GM12872 (cell line): ENCODE measurements around the gene CHCT1.

ENCODE experiments used
- CTCF ChIP-seq: IDR thresholded peaks from 3 replicates; pipeline ENCODE4 v1.5.1; 2011; ENCODE audit warnings: low read depth, mild to moderate bottlenecking, low read length, moderate library complexity; ENCODE audit not compliant: insufficient read depth

Gene CHCT1

GRCh38 chr17:60447375-60447774 lies 25.1 kb downstream of the CHCT1 start:
- no peak for TF ChIP-seq CTCF

- no peak for TF ChIP-seq CTCF
These were observed 28.8 kb downstream of the CHCT1 start for GRCh38 chr17:60451071-60451470.

GRCh38 chr17:60451965-60452364 lies 29.7 kb downstream of the CHCT1 start:
- no peak for TF ChIP-seq CTCF

GRCh38 chr17:60455378-60455777 lies 33.1 kb downstream of the CHCT1 start:
- no peak for TF ChIP-seq CTCF

- no peak for TF ChIP-seq CTCF
These were observed 34.9 kb downstream of the CHCT1 start for GRCh38 chr17:60457148-60457547.

- no peak for TF ChIP-seq CTCF
These were observed 39.3 kb downstream of the CHCT1 start for GRCh38 chr17:60461584-60461983.

- no peak for TF ChIP-seq CTCF
These were observed 41.0 kb downstream of the CHCT1 start for GRCh38 chr17:60463157-60463835.
